ENCODE measurements around the gene HHIPL1. TPM values are rescaled to one million over a fixed set of nuclear protein-coding genes. Genes with fewer than 3 reads are reported as not detected.

The HHIPL1 gene
- total RNA-seq, 4 donors from 2014 or later = 2.7 to 9.6 (median 3.7) TPM

DNA sequence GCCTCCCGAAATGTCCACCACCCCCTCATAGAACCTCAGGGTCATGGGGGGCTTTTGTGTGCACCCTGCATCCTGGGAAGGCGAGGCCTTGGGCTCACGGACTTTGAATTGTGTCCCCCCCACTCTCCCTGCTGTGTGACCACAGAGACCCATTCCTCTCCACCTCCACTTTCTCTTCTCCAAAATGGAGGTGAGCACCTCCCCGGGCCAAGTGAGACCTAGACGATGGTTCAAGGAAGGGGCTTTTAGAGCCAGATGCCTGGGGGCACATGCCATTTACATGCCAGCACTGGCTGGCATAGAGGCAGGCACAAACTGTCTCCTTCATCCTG is 72.7 kb downstream of the HHIPL1 start:
- Histone ChIP-seq H3K4me3 (no peak overlapping the region), H3K4me1 (no peaks in the 10 kb centered on the region), H3K36me3 (no peaks in the 10 kb centered on the region), H3K27me3 (no peaks in the 10 kb centered on the region), H3K9me3 (no peaks in the 10 kb centered on the region), H3K27ac (no peak overlapping the region)
- no CpG with 5 or more reads among the region's 5 CpGs for WGBS, 2 donors (ENCODE audit: low coverage in 1 of 2)
- ATAC-seq = no peak
- TF ChIP-seq, protein P1, sequence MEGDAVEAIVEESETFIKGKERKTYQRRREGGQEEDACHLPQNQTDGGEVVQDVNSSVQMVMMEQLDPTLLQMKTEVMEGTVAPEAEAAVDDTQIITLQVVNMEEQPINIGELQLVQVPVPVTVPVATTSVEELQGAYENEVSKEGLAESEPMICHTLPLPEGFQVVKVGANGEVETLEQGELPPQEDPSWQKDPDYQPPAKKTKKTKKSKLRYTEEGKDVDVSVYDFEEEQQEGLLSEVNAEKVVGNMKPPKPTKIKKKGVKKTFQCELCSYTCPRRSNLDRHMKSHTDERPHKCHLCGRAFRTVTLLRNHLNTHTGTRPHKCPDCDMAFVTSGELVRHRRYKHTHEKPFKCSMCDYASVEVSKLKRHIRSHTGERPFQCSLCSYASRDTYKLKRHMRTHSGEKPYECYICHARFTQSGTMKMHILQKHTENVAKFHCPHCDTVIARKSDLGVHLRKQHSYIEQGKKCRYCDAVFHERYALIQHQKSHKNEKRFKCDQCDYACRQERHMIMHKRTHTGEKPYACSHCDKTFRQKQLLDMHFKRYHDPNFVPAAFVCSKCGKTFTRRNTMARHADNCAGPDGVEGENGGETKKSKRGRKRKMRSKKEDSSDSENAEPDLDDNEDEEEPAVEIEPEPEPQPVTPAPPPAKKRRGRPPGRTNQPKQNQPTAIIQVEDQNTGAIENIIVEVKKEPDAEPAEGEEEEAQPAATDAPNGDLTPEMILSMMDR (IDR thresholded peaks at IDR 0.05) = no peak
- no peak for TF ChIP-seq EP300 (IDR thresholded peaks at IDR 0.05)
- no peak for TF ChIP-seq POLR2AphosphoS5 (IDR thresholded peaks at IDR 0.05)
- TF ChIP-seq POLR2A (IDR thresholded peaks at IDR 0.05) = no peak

DNA sequence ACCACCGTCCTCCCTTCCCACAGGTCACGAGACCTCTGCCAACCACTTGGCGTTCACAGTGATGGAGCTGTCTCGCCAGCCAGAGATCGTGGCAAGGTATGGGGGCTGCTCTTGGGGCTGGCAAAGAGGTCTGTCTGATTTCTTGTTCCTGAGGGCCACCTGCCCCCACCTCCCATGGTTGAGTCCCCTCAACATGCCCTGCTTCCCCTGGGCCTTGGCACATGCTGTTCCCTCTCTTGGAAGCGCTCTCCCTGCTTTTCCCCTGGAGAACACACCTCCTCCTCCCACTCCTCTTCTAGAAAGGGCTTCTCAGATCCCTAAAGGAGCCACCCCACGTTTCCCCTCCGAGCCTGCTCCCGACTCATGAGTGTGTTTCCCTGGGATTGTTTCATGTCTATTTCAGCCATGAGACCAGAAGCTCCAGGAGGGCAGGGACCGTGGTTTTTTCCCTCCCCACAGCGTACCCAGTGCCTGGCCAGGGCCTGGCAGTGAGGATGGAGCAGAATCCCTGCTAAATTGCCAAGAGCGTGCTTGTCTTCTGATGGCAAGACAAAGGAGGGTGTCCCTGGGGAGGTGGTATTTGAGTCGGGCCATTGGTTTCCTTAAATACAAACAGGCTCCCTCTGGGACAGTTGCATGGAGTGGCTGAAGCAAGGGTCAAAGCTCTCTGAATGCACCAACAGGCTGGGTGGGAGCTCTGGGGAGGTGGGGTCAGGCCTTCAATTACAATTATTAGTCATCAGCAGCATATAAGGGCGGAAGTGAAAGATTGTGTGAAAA is 73.3 kb downstream of the HHIPL1 start:
- ATAC-seq = no peak

GRCh38 chr14:99718811-99719192 is 73.9 kb downstream of the HHIPL1 start:
- 87 to 90% methylated on average over 5 of the region's 5 CpGs for WGBS, 2 donors (ENCODE audit: low coverage in 1 of 2)
- no peaks in the 10 kb centered on the region for H3K27me3 ChIP-seq
- TF ChIP-seq POLR2A (IDR thresholded peaks at IDR 0.05) (no peak), EP300 (IDR thresholded peaks at IDR 0.05) (no peak), POLR2AphosphoS5 (IDR thresholded peaks at IDR 0.05) (no peak)
- TF ChIP-seq, protein P1 (IDR thresholded peaks at IDR 0.05) = no peak

More for the DNA sequence above, 73.3 kb downstream of the HHIPL1 start:
- WGBS, 2 donors (ENCODE audit: low coverage in 1 of 2) = 78 to 93% methylated on average over 1 to 3 of the region's 14 CpGs
- TF ChIP-seq EP300 (IDR thresholded peaks at IDR 0.05) (no peak), POLR2A (IDR thresholded peaks at IDR 0.05) (no peak), POLR2AphosphoS5 (IDR thresholded peaks at IDR 0.05) (no peak)
- TF ChIP-seq, protein P1 (IDR thresholded peaks at IDR 0.05) = no peak
- Histone ChIP-seq H3K4me3 (no peak overlapping the region), H3K4me1 (no peaks in the 10 kb centered on the region), H3K27me3 (no peaks in the 10 kb centered on the region), H3K36me3 (no peaks in the 10 kb centered on the region), H3K27ac (no peak overlapping the region), H3K9me3 (no peaks in the 10 kb centered on the region)

DNA sequence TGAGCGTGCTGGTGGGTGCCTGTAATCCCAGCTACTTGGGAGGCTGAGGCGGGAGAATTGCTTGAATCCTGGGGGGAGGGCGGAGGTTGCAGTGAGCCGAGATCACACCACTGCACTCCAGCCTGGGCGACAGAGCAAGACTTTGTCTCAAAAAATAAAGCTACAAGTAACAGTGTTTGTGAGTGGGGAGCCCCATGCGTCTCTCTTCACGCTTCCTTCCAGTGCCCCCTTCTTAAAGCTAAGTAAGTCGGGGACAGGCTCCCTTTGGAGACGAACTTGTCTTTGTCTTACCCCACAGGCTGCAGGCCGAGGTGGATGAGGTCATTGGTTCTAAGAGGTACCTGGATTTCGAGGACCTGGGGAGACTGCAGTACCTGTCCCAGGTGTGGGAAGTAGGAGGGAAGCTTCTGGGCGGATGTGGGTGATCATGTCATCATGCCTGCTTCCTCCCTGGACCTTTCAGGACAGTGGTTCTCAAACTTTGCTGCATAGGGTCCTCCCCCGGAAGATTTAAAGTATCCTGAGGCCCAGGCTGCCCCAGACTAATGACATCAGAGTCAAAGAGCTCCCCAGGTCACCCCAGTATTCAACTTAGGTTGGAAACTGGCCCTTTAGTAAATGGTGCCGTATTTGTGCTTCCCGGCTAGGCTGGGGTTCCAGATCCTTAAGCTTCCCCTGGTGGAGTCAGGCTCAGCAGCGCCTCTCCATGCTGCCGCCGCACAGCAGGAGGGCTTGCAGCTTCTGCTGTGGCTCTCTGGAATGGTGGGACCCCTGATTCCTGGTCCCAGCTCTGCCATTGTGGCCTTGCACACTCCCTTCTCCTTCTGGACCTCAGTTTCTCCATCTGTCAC is 76.2 kb downstream of the HHIPL1 start:
- no peak for ATAC-seq
- H3K4me3 ChIP-seq = no peak overlapping the region
- no peaks in the 10 kb centered on the region for H3K4me1 ChIP-seq
- H3K9me3 ChIP-seq = no peaks in the 10 kb centered on the region
- 92 to 98% methylated on average over 9 to 12 of the region's 18 CpGs for WGBS, 2 donors (ENCODE audit: low coverage in 1 of 2)
- H3K36me3 ChIP-seq = no peaks in the 10 kb centered on the region
- TF ChIP-seq EP300 (IDR thresholded peaks at IDR 0.05) = no peak
- TF ChIP-seq, protein P1 (IDR thresholded peaks at IDR 0.05) = no peak
- no peak for TF ChIP-seq POLR2AphosphoS5 (IDR thresholded peaks at IDR 0.05)
- TF ChIP-seq POLR2A (IDR thresholded peaks at IDR 0.05) = no peak
- H3K27me3 ChIP-seq = no peaks in the 10 kb centered on the region
- H3K27ac ChIP-seq = no peak overlapping the region

More at GRCh38 chr14:99718811-99719192, 73.9 kb downstream of the HHIPL1 start:
- Histone ChIP-seq H3K4me1 (no peaks in the 10 kb centered on the region), H3K27ac (no peak overlapping the region), H3K36me3 (no peaks in the 10 kb centered on the region), H3K9me3 (no peaks in the 10 kb centered on the region), H3K4me3 (no peak overlapping the region)
- ATAC-seq = no peak
